ENCODE measurements around the gene RLBP1. TPM values are rescaled to one million over a fixed set of nuclear protein-coding genes. Genes with fewer than 3 reads are reported as not detected.

The RLBP1 gene
- total RNA-seq, 4 donors from 2014 or later, result not detected

- TF ChIP-seq, protein P1, sequence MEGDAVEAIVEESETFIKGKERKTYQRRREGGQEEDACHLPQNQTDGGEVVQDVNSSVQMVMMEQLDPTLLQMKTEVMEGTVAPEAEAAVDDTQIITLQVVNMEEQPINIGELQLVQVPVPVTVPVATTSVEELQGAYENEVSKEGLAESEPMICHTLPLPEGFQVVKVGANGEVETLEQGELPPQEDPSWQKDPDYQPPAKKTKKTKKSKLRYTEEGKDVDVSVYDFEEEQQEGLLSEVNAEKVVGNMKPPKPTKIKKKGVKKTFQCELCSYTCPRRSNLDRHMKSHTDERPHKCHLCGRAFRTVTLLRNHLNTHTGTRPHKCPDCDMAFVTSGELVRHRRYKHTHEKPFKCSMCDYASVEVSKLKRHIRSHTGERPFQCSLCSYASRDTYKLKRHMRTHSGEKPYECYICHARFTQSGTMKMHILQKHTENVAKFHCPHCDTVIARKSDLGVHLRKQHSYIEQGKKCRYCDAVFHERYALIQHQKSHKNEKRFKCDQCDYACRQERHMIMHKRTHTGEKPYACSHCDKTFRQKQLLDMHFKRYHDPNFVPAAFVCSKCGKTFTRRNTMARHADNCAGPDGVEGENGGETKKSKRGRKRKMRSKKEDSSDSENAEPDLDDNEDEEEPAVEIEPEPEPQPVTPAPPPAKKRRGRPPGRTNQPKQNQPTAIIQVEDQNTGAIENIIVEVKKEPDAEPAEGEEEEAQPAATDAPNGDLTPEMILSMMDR (IDR thresholded peaks at IDR 0.05; ENCODE audit: low read depth), result no peak
Observed at GRCh38 chr15:89167267-89168176, 53.9 kb downstream of the RLBP1 start.

GRCh38 chr15:89165677-89166076 lies 55.7 kb downstream of the RLBP1 start:
- TF ChIP-seq, protein P1 (IDR thresholded peaks at IDR 0.05; ENCODE audit: low read depth), result no peak

GRCh38 chr15:89164712-89165211 lies 56.6 kb downstream of the RLBP1 start:
- TF ChIP-seq, protein P1 (IDR thresholded peaks at IDR 0.05; ENCODE audit: low read depth), result no peak

GRCh38 chr15:89163271-89164055 lies 57.9 kb downstream of the RLBP1 start:
- TF ChIP-seq, protein P1 (IDR thresholded peaks at IDR 0.05; ENCODE audit: low read depth), result no peak

- TF ChIP-seq, protein P1 (IDR thresholded peaks at IDR 0.05; ENCODE audit: low read depth), result no peak
Observed at GRCh38 chr15:89161666-89162065, 59.7 kb downstream of the RLBP1 start.

Other genes with a start within 250 kb of the RLBP1 start
- gene ABHD2, start 133.1 kb downstream of the RLBP1 start, total RNA-seq, result 10 to 100 TPM; 50.0 to 79.9 (median 65.2) TPM
- 10 to 100 TPM in 1 of 4 donors, 1 to 10 TPM in 3; 4.4 to 30.1 (median 7.8) TPM for gene FANCI, start 22.4 kb upstream of the RLBP1 start, total RNA-seq
- gene POLG, start 113.2 kb upstream of the RLBP1 start, total RNA-seq, result 100 to 1,000 TPM in 1 of 4 donors, 10 to 100 TPM in 3; 37.3 to 111 (median 53.3) TPM

Measured in subcutaneous adipose tissue (tissue), 4 donors.